Mesenteric fat pad (tissue), 1 donor: ENCODE results near the gene NFKBIL1. TPM values are rescaled to one million over a fixed set of nuclear protein-coding genes. Genes with fewer than 3 reads are reported as not detected.
A peak's percentile ranks its signal among the peaks of the same experiment; 100 is the strongest.
"Not testable (repeated sequence)": the region's sequence is repeated elsewhere in the genome, so short reads cannot be mapped to it uniquely, and the experiment has no call there.

ENCODE experiments used
- DNase-seq: peaks from one replicate; pipeline ENCODE4 v3.0.0-alpha.2; 2020; ENCODE audit warnings: low spot score
- total RNA-seq: library from RNA; stranded (reverse); fragmentation: NEBNext Ultra II Directional; extraction: Animal tissue kit (Norgen Biotek cat#: 25700); gene quantifications from one replicate; pipeline ENCODE4 v1.2.1, GENCODE V29; 2021
- donor health status: DM: yes; HTN: yes; CAD: no.

The NFKBIL1 gene
- total RNA-seq, 1 donor from 2014 or later: 11.4 TPM

DNA sequence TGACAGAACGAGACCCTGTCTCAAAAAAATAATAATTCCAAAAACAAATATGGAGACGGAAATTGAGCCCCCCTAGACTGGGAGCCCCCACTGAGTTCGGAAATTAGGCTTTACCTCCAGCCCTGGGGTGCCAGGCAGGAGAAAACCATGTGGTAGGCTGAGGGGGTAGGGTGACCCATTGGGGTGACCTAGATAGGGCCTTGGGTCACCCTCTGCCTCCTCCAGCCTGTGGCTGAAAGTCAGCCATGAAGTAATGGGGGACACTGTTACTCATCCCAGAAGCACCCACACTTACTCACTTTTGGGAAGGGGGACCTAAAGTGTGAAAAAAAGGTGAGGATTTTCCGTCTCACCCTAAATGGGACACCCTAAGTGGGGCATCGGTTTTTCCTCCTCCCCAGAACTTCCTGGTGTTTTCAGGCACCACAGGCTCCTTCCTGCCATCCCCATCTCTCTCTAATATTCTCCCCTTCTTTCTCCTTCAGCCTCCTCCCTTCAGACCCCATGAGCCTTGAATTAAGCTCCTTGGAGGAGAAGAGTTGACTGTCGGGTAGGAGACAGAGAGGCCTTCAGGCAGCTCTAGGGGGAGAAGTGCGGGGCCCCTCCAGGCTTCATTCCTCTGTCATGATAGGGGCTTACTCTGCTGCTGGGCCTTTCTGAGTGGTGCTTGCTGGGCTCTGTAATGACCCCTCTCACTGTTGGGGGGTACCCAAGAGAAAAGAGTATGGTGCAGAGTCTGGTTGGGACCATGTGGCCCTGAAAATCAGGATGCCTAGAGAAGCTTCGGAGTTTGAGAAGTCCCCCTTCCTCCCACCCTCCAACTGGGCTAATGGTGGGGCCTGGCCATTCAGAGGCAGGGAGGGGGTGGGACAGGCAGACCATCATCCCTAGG lies 32.4 kb downstream of the NFKBIL1 start:
- DNase-seq: no peak

DNA sequence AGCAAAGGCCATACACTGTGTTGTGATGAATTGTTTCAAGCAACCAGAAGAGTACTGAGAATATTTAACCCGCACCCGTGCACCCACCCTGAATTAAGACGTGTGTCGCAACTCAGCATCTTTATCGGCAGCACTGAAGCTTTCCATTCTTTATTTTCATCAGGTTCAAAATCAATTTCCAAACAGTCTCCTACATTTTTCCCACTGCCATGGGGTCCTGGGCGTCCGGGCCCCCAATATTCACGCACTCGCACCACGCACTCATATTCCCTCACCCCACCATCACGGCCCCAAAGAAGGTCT lies 33.0 kb downstream of the NFKBIL1 start:
- no peak for DNase-seq

DNA sequence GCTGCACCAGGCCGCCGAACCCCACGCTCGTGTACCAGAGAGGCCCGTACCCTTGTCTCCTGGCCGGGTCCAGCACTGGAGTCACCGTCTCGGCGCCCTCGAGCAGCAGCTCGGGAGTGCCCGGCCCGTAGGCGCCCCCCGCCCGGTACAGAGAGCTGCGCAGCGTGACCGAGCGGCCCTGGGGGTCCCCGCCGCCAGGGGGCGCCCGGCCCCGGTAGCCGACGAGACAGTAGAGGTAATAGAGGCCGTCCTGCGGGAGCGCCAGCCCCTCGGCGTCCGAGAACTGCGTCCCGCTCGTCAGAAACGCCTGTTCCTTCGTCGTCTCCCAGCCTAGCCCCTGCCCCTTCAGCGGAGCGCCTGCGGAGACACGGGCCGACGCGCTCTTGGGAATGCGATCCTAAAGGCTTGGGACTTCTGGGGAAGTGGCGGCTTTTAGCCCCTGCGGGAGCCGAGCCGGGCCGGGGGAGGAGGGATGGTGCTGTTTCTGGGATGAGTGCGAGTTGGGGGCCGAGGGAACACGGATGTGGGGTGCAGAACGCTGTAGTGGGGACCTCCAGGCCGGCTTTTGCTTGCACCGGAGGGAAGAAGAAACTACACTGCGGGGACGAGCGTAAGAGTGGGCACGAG lies 33.5 kb downstream of the NFKBIL1 start:
- peak; percentile 96 for DNase-seq

DNA sequence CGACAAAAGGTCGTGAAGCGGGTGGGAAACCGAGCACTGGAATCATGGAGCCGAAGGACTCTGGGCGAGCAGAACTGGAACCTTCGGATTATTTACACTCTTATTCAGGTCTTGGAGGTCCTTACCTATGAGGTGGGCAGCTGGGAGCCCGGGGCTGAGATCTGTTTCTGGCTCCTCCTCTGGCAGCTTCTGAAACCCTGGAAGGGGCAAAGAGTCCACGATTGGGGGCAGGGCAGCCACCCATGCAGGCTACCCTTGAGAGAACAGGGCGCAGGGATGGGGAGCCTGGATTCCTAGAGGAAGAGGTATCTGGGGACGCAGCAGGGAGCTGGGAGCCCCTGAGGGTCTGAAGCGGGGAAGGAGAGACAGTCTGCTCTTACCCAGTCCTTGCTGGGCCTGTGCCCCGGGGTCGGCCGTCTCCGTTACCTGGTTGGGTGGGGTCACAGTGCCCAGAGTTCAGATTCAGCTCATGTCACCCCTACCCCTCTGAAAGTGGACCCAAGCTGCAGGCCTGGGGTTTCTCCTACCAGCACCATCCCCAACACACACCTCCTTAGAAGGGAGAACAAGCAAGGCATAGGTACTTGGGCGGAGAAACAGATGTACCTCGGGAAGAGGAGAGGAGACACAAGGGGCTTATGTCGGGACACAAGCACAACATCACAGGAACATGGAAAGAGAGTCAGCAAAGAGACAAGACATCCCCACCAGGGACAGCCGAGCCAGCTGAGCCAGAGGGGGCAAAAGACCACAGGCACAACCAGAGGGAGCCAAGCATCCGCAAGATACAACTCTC lies 34.2 kb downstream of the NFKBIL1 start:
- DNase-seq: no peak

DNA sequence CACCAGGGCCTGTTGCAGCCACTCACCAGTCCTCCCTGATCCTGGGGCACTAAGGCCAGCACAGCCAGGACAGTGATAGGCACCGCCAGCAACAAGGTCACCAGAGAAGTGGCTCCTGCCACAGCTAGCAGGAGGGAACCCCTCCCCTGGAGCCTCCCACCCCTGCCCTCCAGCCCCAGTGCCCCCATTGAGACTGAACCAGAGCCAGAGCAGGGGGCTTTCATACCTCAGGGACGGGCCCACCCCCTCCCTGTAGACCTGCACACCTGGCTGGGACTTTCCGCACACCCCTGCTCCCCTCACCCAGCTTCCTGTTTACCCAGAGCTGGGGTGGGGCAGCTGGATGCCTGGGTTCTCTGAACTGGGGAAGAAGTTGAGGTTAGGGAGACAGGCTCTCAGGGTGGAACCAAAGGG lies 34.8 kb downstream of the NFKBIL1 start, which contains the start of gene LTB:
LTB (minus strand) TSS at position 195 of the 414 bp plus-strand sequence; CDS start at position 188, 7 bp downstream.
- no peak for DNase-seq

DNA sequence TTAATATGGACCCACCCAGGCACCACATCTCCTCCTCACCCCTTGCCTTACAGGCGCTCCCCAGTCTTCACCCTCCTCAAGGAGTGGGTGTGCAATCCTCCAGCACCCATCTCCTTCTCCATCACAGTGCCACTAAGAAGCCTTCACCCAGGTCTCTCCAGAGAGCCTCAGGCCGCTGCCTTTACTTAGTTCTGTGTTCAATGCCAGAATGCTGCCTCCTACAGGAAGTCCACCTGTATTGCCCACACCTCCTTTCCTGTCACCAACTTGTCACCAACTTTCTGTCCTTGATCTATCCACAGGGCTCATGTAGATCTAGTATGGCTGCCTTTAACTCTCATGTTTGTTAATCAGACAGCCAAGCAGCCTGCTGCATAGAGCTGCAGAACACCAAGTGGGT lies 38.1 kb downstream of the NFKBIL1 start:
- DNase-seq: no peak

DNA sequence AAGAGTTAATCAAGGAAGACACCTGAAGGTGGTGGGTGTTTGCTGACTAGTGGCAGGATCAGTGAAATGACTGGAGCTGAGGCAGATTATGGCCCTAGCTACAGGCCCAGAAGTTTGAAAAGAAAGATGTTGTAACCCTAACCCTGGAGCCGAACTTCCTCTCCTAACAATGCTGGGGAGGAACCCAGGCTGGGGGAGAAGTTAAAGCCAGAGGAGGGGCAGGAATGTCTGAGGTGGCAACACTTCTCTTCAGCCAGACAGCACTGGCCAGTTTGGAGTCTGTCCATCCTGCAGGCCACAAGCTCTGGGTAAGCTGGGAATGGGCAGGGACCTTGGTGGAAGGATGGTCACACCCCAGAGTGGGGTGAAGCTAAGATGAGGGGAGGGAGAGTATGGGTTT lies 38.6 kb downstream of the NFKBIL1 start, which contains the start of gene LST1:
LST1 (plus strand) TSS at position 270 of the 400 bp plus-strand sequence. CDS start 1,023 bp downstream, outside the sequence.
- no peak for DNase-seq

DNA sequence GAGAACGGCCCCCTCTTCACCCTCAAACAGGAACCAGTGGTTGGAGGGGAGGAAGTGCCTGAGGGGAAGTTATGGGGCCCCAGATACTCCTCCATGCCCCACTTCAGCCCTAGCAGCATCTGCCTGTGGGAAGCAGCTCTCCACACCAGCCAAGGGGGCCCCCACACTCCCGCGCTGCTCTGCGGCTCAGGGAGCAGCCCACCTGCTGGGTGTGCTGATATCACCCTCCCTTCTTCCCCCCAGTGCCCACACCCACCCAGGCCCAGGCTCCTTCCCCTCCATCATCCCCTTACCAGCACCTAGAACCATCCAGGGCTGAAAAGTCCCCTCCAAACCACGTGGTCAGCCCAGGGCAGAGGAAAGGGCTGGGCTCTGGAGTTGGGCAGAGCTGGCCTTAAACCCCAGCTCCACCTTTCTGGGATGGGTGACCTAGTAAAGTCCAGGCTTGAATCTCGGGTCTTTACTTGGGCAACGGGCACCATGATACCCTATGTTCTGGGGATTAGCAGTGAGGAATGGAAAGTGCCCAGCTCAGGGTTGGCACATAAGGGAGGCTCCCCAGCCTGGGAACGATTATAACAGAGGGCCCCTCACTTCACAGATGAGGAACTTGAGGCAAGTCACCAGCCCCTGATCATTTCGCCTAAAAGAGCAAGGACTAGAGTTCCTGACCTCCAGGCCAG lies 39.3 kb downstream of the NFKBIL1 start:
- DNase-seq: no peak

DNA sequence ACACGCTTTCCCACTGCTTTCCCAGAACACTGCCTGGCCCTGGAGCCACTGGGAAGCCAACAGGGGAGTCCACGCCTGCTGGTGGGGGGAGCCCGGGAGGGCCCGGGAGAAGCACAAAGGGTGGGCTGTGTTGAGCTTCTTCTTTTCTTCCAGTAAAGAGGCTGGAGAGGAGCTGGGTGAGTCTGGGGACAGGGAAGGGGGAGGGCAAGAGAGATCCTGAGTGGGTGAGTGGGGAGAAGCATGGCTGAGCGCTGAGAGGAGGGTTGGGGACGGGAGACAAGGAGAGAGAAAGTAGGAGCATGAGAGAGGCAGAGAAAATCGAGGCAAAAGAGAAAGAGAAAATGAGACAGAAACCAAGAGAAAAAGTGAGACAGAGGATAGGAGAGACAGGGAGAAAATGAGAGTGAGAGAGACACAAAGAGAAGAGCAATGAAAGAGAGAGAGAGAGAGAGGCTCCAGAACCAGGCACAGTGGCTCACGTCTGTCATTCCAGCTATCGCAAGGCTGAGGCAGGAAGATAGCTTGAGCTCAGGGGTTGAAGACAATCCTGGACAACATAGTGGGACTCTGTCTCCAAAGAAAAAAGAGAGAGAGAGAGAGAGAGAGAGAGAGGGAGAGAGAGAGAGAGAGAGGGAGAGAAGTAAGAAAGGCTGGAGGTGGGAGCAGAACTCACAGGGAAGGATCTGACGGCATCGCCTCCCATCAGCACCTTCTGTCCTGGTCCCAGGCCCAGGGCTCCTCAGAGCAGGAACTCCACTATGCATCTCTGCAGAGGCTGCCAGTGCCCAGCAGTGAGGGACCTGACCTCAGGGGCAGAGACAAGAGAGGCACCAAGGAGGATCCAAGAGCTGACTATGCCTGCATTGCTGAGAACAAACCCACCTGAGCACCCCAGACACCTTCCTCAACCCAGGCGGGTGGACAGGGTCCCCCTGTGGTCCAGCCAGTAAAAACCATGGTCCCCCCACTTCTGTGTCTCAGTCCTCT lies 40.7 kb downstream of the NFKBIL1 start:
- DNase-seq: no peak

DNA sequence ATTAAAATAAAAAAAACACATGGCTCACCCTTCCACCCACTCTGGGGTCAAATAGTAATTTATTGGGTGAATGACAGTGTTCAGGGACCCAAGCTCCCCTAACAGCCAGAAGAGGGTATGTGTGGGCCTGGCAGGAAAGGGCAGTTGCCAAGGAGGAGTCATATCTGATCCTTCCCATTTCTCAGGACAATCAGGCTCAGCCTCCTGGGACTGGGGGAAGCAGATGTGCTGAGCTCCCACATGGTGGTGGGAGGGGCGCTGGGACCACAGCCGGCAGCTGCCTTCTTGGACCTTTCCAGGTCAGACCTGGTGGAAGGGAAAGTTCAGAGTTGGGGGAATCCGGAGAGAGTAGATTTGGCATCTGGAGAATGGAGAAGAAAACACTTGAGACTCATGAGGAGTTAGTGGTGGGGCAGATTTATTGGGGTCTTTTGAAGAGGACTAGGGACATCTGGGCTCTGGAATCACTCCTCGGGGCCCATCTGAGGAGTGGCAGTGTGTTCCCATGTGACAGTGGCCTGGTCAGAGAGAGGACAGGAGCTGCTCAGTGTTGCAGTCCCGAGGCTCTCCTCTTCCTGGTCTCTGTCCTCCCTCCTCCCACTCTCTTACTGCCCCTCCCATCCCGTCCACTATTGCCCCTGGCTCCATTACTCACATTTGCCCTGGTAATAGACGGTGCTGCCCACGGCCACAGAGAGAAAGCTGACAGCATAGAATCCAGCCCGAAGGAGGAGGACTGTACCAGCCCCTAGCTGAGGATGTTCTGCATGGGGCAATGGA lies 41.7 kb downstream of the NFKBIL1 start:
- DNase-seq: no peak

DNA sequence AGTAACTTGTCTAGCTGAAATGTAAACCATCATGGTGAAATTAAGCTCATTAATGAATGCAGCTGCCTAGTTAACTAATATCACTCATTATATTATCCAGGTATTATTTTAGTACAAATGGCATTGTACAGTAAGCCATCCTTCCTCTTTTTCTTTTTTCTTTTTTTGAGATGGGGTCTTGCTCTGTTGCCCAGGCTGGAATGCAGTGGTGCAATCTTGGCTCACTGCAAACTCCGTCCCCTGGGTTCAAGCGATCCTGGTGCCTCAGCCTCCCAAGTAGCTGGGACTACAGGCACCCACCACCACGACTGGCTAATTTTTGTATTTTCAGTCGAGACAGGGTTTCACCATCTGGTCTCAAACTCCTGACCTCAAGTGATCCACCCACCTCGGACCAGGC lies 43.3 kb downstream of the NFKBIL1 start:
- DNase-seq: not testable (repeated sequence)

DNA sequence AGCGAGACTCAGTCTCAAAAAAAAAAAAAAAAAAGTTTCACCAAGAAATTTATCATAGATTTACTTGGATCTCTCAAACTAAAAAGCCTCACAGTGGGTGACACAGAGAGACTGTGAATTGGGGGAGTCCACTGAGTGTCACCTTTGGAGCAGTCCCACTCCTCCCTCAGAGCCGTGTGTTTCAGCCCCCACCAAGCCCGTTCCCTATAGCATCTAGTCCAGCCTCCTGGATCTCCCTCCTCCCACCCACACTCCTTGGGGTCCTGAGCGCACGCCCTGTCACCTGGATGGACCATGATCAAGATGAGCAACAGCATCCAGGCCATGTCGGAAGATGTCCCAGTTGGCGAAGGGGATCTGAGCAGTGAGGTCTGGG lies 45.0 kb downstream of the NFKBIL1 start:
- no peak for DNase-seq

DNA sequence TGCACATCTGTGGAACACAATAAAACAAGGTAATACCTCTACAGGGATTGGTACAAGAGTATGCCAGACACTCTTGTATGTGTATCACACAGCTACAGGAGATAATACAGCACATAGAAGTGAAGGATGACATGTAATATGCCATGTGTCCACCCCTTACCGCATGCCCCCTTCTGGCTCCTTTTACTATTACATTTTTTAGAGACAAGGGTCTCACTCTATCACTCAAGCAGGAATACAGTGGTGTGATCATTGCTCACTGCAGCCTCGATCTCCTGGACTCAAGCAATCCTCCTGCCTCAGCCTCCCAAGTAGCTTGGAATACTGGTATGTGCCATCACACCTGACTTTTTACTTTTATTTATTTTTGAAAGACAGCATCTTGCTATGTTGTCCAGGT lies 49.6 kb downstream of the NFKBIL1 start:
- DNase-seq: no peak

DNA sequence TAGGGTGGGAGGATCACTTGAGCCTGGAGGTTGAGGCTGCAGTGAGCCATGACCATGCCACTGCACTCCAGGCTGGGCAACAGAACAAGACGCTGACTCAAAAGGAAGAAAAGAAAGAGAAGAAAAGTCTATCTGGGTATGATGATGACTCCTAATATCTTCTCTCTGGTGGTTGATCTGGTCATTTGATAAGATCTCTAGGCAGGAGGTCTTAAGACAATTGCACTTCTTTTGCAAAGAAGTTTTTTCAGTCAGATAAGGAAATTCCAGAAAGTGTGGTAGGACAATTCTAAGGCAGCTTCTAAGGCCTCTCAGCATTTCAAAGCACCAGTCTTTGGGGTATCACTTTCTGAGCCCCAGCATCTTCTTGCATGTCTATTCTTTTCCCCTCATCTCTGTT lies 59.9 kb downstream of the NFKBIL1 start:
- no peak for DNase-seq

Other genes with a start within 250 kb of the NFKBIL1 start
- gene HLA-B, start 190.4 kb upstream of the NFKBIL1 start, total RNA-seq: 914 TPM
- 9.9 TPM for gene MICA, start 144.0 kb upstream of the NFKBIL1 start, total RNA-seq
- gene MICB, start 49.5 kb upstream of the NFKBIL1 start, total RNA-seq: 4.5 TPM
- gene MCCD1, start 18.6 kb upstream of the NFKBIL1 start, total RNA-seq: not detected
- gene DDX39B, start 5.6 kb upstream of the NFKBIL1 start, total RNA-seq: 268 TPM
- 1.1 TPM for gene ATP6V1G2, start 1.0 kb upstream of the NFKBIL1 start, total RNA-seq
- gene LTA, start 24.7 kb downstream of the NFKBIL1 start, total RNA-seq: not detected
- 1.2 TPM for gene TNF, start 28.0 kb downstream of the NFKBIL1 start, total RNA-seq
- 1.4 TPM for gene LTB, start 34.8 kb downstream of the NFKBIL1 start, total RNA-seq
- 23.8 TPM for gene LST1, start 38.7 kb downstream of the NFKBIL1 start, total RNA-seq
- gene NCR3, start 45.4 kb downstream of the NFKBIL1 start, total RNA-seq: not detected
- gene AIF1, start 67.6 kb downstream of the NFKBIL1 start, total RNA-seq: 60.1 TPM
- gene PRRC2A, start 73.1 kb downstream of the NFKBIL1 start, total RNA-seq: 162 TPM
- gene BAG6, start 105.1 kb downstream of the NFKBIL1 start, total RNA-seq: 229 TPM
- 3.3 TPM for gene APOM, start 108.3 kb downstream of the NFKBIL1 start, total RNA-seq
- gene C6orf47, start 113.2 kb downstream of the NFKBIL1 start, total RNA-seq: 21.6 TPM
- gene GPANK1, start 117.4 kb downstream of the NFKBIL1 start, total RNA-seq: 10.5 TPM
- gene CSNK2B, start 118.5 kb downstream of the NFKBIL1 start, total RNA-seq: 125 TPM
- gene LY6G5B, start 122.4 kb downstream of the NFKBIL1 start, total RNA-seq: 15.5 TPM
- gene LY6G5C, start 133.5 kb downstream of the NFKBIL1 start, total RNA-seq: 1.9 TPM
- gene ABHD16A, start 155.7 kb downstream of the NFKBIL1 start, total RNA-seq: 38.8 TPM
- gene LY6G6F, start 159.3 kb downstream of the NFKBIL1 start, total RNA-seq: not detected
- gene LY6G6D, start 167.7 kb downstream of the NFKBIL1 start, total RNA-seq: not detected
- not detected for gene LY6G6C, start 174.1 kb downstream of the NFKBIL1 start, total RNA-seq
- gene MPIG6B, start 175.8 kb downstream of the NFKBIL1 start, total RNA-seq: not detected
- 123 TPM for gene DDAH2, start 181.7 kb downstream of the NFKBIL1 start, total RNA-seq
- gene CLIC1, start 188.9 kb downstream of the NFKBIL1 start, total RNA-seq: 408 TPM
- 14.8 TPM for gene MSH5, start 192.4 kb downstream of the NFKBIL1 start, total RNA-seq
- gene SAPCD1, start 215.0 kb downstream of the NFKBIL1 start, total RNA-seq: 2.0 TPM
- 0.77 TPM for gene VWA7, start 229.7 kb downstream of the NFKBIL1 start, total RNA-seq
- gene VARS1, start 248.1 kb downstream of the NFKBIL1 start, total RNA-seq: 62.6 TPM